Endothelial cell of hepatic sinusoid (primary cell): ENCODE results near the gene CD68.

Experiments
- in situ Hi-C: cut with HindIII; loops from 2 replicates; pipeline ENCODE4 v1.10.0; 2017; ENCODE audit warnings: low sequenced_read_pairs

CD68 gene

GRCh38 chr17:7558544-7559319 lies 20.7 kb upstream of the CD68 start, which contains the start of gene TNFSF13:
TNFSF13 (plus strand) TSS chr17:7558750; CDS start chr17:7559040, 290 bp downstream.
- in situ Hi-C loops, result loop anchor here (25.0 kb wide), 1 partner anchor 96 kb away; no protein-coding TSS in a partner anchor

- in situ Hi-C loops, result loop anchor here (25.0 kb wide), 1 partner anchor 97 kb away; no protein-coding TSS in a partner anchor
These were observed 19.9 kb upstream of the CD68 start for GRCh38 chr17:7559320-7560171.

- in situ Hi-C loops, result loop anchor here (25.0 kb wide), 1 partner anchor 98 kb away; no protein-coding TSS in a partner anchor
These were observed 19.0 kb upstream of the CD68 start for GRCh38 chr17:7560172-7561027.

GRCh38 chr17:7561028-7561575 lies 18.3 kb upstream of the CD68 start:
- in situ Hi-C loops, result loop anchor here (25.0 kb wide), 1 partner anchor 99 kb away; no protein-coding TSS in a partner anchor

GRCh38 chr17:7561589-7562207 lies 17.7 kb upstream of the CD68 start, which contains the start of gene SENP3:
SENP3 (plus strand) TSS chr17:7561919; CDS start chr17:7563077, 1,158 bp downstream.
- in situ Hi-C loops, result loop anchor here (25.0 kb wide), 1 partner anchor 99 kb away; no protein-coding TSS in a partner anchor

GRCh38 chr17:7562208-7562605 lies 17.2 kb upstream of the CD68 start:
- in situ Hi-C loops, result loop anchor here (25.0 kb wide), 1 partner anchor 100 kb away; no protein-coding TSS in a partner anchor

- in situ Hi-C loops, result loop anchor here (25.0 kb wide), 1 partner anchor 101 kb away; no protein-coding TSS in a partner anchor
These were observed 16.1 kb upstream of the CD68 start for GRCh38 chr17:7563115-7563869.

- in situ Hi-C loops, result loop anchor here (25.0 kb wide), 1 partner anchor 107 kb away; no protein-coding TSS in a partner anchor
These were observed 9.9 kb upstream of the CD68 start for GRCh38 chr17:7569571-7569970.

GRCh38 chr17:7570351-7570750 lies 9.1 kb upstream of the CD68 start:
- in situ Hi-C loops, result loop anchor here (25.0 kb wide), 1 partner anchor 108 kb away; no protein-coding TSS in a partner anchor

GRCh38 chr17:7572338-7572587 lies 7.2 kb upstream of the CD68 start:
- in situ Hi-C loops, result loop anchor here (25.0 kb wide), 1 partner anchor 110 kb away; no protein-coding TSS in a partner anchor

GRCh38 chr17:7572588-7573323 lies 6.7 kb upstream of the CD68 start:
- in situ Hi-C loops, result loop anchor here (25.0 kb wide), 1 partner anchor 110 kb away; no protein-coding TSS in a partner anchor

GRCh38 chr17:7573324-7574080 lies 5.9 kb upstream of the CD68 start:
- in situ Hi-C loops, result loop anchor here (25.0 kb wide), 1 partner anchor 111 kb away; no protein-coding TSS in a partner anchor

- in situ Hi-C loops, result loop anchor here (25.0 kb wide), 1 partner anchor 112 kb away; no protein-coding TSS in a partner anchor
These were observed 5.1 kb upstream of the CD68 start for GRCh38 chr17:7574176-7574953.

- in situ Hi-C loops, result no loop called here
These were observed 4.0 kb upstream of the CD68 start for GRCh38 chr17:7575481-7575883.

GRCh38 chr17:7575959-7576358 lies 3.5 kb upstream of the CD68 start:
- in situ Hi-C loops, result no loop called here

- in situ Hi-C loops, result no loop called here
These were observed 3.0 kb upstream of the CD68 start for GRCh38 chr17:7576432-7576937.
